ENCODE data around the gene ADGRD2. TPM values are rescaled to one million over a fixed set of nuclear protein-coding genes. Genes with fewer than 3 reads are reported as not detected.
A peak's percentile ranks its signal among the peaks of the same experiment; 100 is the strongest.

The ADGRD2 gene
- polyA plus RNA-seq, 2 of the 4 experiments (the other 2 are of a cell fraction): not detected

GRCh38 chr9:124527781-124528180, 77.5 kb downstream of the ADGRD2 start:
- FAIRE-seq (no peak), DNase-seq (ENCODE audit: low read depth in 1 of 2, low spot score in 1 of 2) (no peak), ATAC-seq (peak in 1 of 2 experiments; percentile 46; a peak in 2 of 6 replicates)
- no peak for TF ChIP-seq EHF (CRISPR knock-in tag; IDR thresholded peaks at IDR 0.05)
- TF ChIP-seq ATOH8 (CRISPR knock-in tag; IDR thresholded peaks at IDR 0.05; ENCODE audit: low read depth): no peak
- TF ChIP-seq HOXB5 (CRISPR knock-in tag; IDR thresholded peaks at IDR 0.05): no peak
- TF ChIP-seq MAX (IDR thresholded peaks at IDR 0.05): no peak
- TF ChIP-seq ZC3H11A (IDR thresholded peaks at IDR 0.05): no peak
- TF ChIP-seq HOXA7 (CRISPR knock-in tag; IDR thresholded peaks at IDR 0.05): no peak
- no peak for TF ChIP-seq HEYL (CRISPR knock-in tag; IDR thresholded peaks at IDR 0.05)
- Histone ChIP-seq H3K27ac (no peak overlapping the region), H3K4me2 (no peak overlapping the region), H3K4me3 (no peak overlapping the region), H3K4me1 (no peaks in the 10 kb centered on the region), H3K9me3 (no peaks in the 10 kb centered on the region)
- ChIA-PET POLR2A (no interaction called here), CTCF (interaction anchor here (0.8 to 11.5 kb wide), 6 partner anchors 9 to 184 kb away, joined by 3 to 99 read pairs (median 3); no protein-coding TSS in a partner anchor)
- WGBS (ENCODE audit: missing lambda C conversion rate): 68% methylated on average over 3 of the region's 3 CpGs

Other genes with a start within 250 kb of the ADGRD2 start
- gene NEK6, start 192.5 kb upstream of the ADGRD2 start, polyA plus RNA-seq (2011; rRNA removed): 33.7 and 38.7 TPM in 2 replicates
- 26.1 to 38.6 TPM (median 29.8 TPM) in 3 replicates for gene NEK6, start 192.5 kb upstream of the ADGRD2 start, polyA plus RNA-seq (2017; fragmentation: RNase III; extraction: RNeasy Plus Mini Kit Qiagen cat#74134 plus additional on column Dnase treatment)
- 418 and 429 TPM in 2 replicates for gene PSMB7, start 35.0 kb upstream of the ADGRD2 start, polyA plus RNA-seq (2011; rRNA removed)
- gene PSMB7, start 35.0 kb upstream of the ADGRD2 start, polyA plus RNA-seq (2017; fragmentation: RNase III; extraction: RNeasy Plus Mini Kit Qiagen cat#74134 plus additional on column Dnase treatment): 312 to 345 TPM (median 332 TPM) in 3 replicates
- gene NR5A1, start 56.9 kb downstream of the ADGRD2 start, polyA plus RNA-seq (2011; rRNA removed): not detected in 2 replicates
- not detected in 3 replicates for gene NR5A1, start 56.9 kb downstream of the ADGRD2 start, polyA plus RNA-seq (2017; fragmentation: RNase III; extraction: RNeasy Plus Mini Kit Qiagen cat#74134 plus additional on column Dnase treatment)